Activated naive CD4-positive, alpha-beta T cell treated with anti-CD3 and anti-CD28 coated beads for 36 hours (primary cell): ENCODE results near the gene PYROXD2. TPM values are rescaled to one million over a fixed set of nuclear protein-coding genes. Genes with fewer than 3 reads are reported as not detected.

Experiments used
- CTCF ChIA-PET: fragments of 350-600 bp; sonication (Branson Sonifier 250); formaldehyde crosslinking; loops from one replicate; lab custom pipeline; 2021; ENCODE audit warnings: antibody characterized with exemption; lab: Charles Lee
- DNase-seq: peaks from one replicate; pipeline ENCODE4 v3.0.0-alpha.2; 2020
- H3K27ac Mint-ChIP-seq: one replicate; pipeline ENCODE4 v1.8.0; 2021; ENCODE audit warnings: mild to moderate bottlenecking, mixed read lengths
- H3K27me3 Mint-ChIP-seq: one replicate; pipeline ENCODE4 v1.8.0; 2021; ENCODE audit warnings: low read depth, mixed read lengths
- H3K36me3 Mint-ChIP-seq: one replicate; pipeline ENCODE4 v1.8.0; 2021; ENCODE audit warnings: low read depth, mixed read lengths
- H3K4me1 Mint-ChIP-seq: one replicate; pipeline ENCODE4 v1.8.0; 2021; ENCODE audit warnings: low read depth, mixed read lengths
- H3K4me3 Mint-ChIP-seq: one replicate; pipeline ENCODE4 v1.8.0; 2021; ENCODE audit warnings: mild to moderate bottlenecking, moderate library complexity, mixed read lengths
- H3K9me3 Mint-ChIP-seq: one replicate; pipeline ENCODE4 v1.8.0; 2021; ENCODE audit warnings: mixed read lengths
- intact Hi-C: fragments of 100-400 bp; cut with micrococcal nuclease; formaldehyde crosslinking; loops from one replicate; pipeline ENCODE4 v1.15.1; 2023
- total RNA-seq, 2 experiments: library from RNA; stranded (reverse); gene quantifications; one replicate each; pipeline ENCODE4 v1.2.3, GENCODE V29; 2021

Gene PYROXD2
- total RNA-seq: 1 to 10 TPM; 4.2 to 5.0 TPM

GRCh38 chr10:98414932-98415730, at the start of gene PYROXD2:
Gene PYROXD2 (minus strand): TSS chr10:98415182. CDS start chr10:98415135, 47 bp downstream.
- H3K27ac Mint-ChIP-seq: peak within 1 kb of the TSS; percentile 92
- peaks cover 9% of the 10 kb centered on the region for H3K36me3 Mint-ChIP-seq
- intact Hi-C loops: no loop called here
- no peaks in the 10 kb centered on the region for H3K27me3 Mint-ChIP-seq
- H3K4me3 Mint-ChIP-seq: peak within 1 kb of the TSS; percentile 89
- CTCF ChIA-PET: interaction anchor here (0.7 to 4.6 kb wide), 2 partner anchors 10 to 554 kb away, joined by 3 to 17 read pairs; no protein-coding TSS in a partner anchor
- DNase-seq: peak; percentile 72
- H3K9me3 Mint-ChIP-seq: no peaks in the 10 kb centered on the region
- peaks cover 16% of the 10 kb centered on the region for H3K4me1 Mint-ChIP-seq

GRCh38 chr10:98463976-98464754, 49.2 kb upstream of the PYROXD2 start:
- H3K9me3 Mint-ChIP-seq: no peaks in the 10 kb centered on the region
- CTCF ChIA-PET: no interaction called here
- intact Hi-C loops: no loop called here

GRCh38 chr10:98463016-98463415, 48.0 kb upstream of the PYROXD2 start:
- H3K36me3 Mint-ChIP-seq: no peaks in the 10 kb centered on the region
- H3K4me3 Mint-ChIP-seq: no peak overlapping the region
- no peaks in the 10 kb centered on the region for H3K9me3 Mint-ChIP-seq
- CTCF ChIA-PET: no interaction called here
- no peak for DNase-seq
- intact Hi-C loops: no loop called here
- peaks cover 13% of the 10 kb centered on the region for H3K27me3 Mint-ChIP-seq
- peaks cover 6% of the 10 kb centered on the region for H3K4me1 Mint-ChIP-seq
- no peak overlapping the region for H3K27ac Mint-ChIP-seq

More at GRCh38 chr10:98463976-98464754, 49.2 kb upstream of the PYROXD2 start:
- Mint-ChIP-seq H3K27ac (no peak overlapping the region), H3K27me3 (peaks cover 13% of the 10 kb centered on the region), H3K36me3 (no peaks in the 10 kb centered on the region), H3K4me3 (no peak overlapping the region), H3K4me1 (peaks cover 6% of the 10 kb centered on the region)
- no peak for DNase-seq

DNA sequence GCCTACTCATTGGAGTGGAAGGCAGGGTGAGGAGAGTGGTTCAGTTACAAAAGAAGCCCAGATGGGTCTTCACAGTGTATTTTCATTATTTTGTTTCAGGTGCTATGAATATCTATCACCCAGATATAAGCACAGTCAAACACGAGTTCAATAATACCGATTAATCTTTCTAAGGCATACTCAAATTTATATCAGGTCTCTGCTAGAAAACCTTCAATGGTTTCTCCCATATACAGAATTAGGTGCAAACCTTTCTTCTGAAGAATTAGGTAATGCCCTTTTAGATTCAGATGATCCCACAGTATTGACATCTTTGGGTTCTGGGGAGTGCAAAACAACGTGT, 46.5 kb upstream of the PYROXD2 start:
- CTCF ChIA-PET: no interaction called here
- no peak for DNase-seq
- intact Hi-C loops: no loop called here
- H3K27me3 Mint-ChIP-seq: peaks cover 21% of the 10 kb centered on the region
- H3K4me1 Mint-ChIP-seq: no peaks in the 10 kb centered on the region
- no peak overlapping the region for H3K4me3 Mint-ChIP-seq
- no peaks in the 10 kb centered on the region for H3K36me3 Mint-ChIP-seq
- no peak overlapping the region for H3K27ac Mint-ChIP-seq
- H3K9me3 Mint-ChIP-seq: no peaks in the 10 kb centered on the region

GRCh38 chr10:98460837-98461499, 46.0 kb upstream of the PYROXD2 start:
- Mint-ChIP-seq H3K4me3 (no peak overlapping the region), H3K9me3 (no peaks in the 10 kb centered on the region), H3K27me3 (peaks cover 21% of the 10 kb centered on the region), H3K4me1 (no peaks in the 10 kb centered on the region), H3K27ac (no peak overlapping the region), H3K36me3 (no peaks in the 10 kb centered on the region)
- intact Hi-C loops: no loop called here
- CTCF ChIA-PET: no interaction called here
- DNase-seq: no peak

DNA sequence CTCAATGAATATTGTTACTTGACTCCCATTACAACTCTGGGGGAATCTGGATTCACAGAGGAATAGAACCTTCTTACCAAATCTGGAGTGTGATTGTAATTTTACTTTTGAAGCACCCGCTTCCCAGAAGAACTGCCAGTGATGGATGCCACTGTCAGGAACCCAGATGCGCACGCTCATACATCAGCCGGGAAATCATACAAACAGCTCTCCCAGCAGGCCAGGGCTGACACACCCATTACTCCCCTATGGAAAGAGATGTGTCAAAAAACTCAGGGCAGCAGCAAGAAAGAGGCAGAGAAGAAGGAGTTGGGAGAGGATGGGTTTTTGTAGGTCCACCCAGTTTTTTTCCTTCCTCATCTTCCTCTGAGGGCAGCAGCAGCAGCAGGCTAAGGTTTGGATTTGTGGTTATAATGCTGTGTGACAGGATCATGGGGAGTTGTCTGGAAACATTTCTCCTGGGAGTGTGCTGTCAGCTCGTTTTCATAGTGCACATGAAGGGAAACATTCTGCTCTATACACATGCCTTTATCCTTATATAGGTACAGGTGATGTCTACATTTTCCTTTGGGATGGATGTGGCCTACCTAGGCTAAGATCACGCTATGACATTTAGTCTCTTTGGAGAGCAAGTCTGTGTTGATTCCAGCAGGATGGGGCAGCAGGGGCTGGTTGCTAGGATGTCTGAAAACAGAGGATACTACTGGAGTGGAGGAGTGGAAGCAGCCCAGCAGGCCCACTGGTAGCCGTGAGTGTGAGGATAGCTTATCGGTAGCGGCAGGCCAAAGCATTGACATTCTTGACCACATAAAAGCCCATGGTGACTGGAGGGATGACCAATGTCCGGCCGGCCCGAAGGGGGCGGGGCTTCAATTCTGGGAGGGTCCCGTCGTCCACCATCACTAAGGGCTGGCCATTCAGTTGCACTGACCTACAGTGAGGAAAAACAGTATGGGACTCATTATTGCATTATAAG, 44.1 kb upstream of the PYROXD2 start:
- no peak overlapping the region for H3K4me3 Mint-ChIP-seq
- H3K27ac Mint-ChIP-seq: no peak overlapping the region
- intact Hi-C loops: no loop called here
- DNase-seq: no peak
- H3K27me3 Mint-ChIP-seq: peaks cover 21% of the 10 kb centered on the region
- H3K36me3 Mint-ChIP-seq: no peaks in the 10 kb centered on the region
- no peaks in the 10 kb centered on the region for H3K9me3 Mint-ChIP-seq
- CTCF ChIA-PET: interaction anchor here (0.5 to 1.8 kb wide), 2 partner anchors 8 to 1595 kb away, joined by 3 to 5 read pairs; no protein-coding TSS in a partner anchor
- no peaks in the 10 kb centered on the region for H3K4me1 Mint-ChIP-seq

DNA sequence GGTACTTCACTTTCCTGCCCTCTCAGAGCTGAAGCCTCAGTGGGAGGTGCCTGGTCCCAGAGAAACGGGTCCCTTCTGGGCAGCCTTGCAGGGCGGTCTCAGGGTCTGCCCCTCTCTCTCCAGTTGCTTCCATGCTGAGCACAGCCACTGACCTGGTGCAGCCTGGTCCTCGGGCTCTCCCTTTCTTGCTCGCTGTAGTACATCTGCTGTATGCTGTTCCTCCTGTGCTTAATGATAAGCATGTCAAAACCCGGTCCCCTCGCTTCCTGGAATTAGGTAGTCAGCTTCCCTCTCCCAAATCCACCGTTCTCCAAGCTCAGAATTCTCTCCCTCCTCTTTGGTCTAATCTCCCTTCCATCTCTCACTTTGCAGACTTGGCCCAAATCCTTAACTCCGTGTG, 42.7 kb upstream of the PYROXD2 start:
- DNase-seq: no peak
- Mint-ChIP-seq H3K36me3 (no peaks in the 10 kb centered on the region), H3K27me3 (peaks cover 18% of the 10 kb centered on the region), H3K27ac (no peak overlapping the region), H3K4me1 (no peaks in the 10 kb centered on the region), H3K9me3 (no peaks in the 10 kb centered on the region), H3K4me3 (no peak overlapping the region)
- intact Hi-C loops: no loop called here
- CTCF ChIA-PET: interaction anchor here (1.8 kb wide), 1 partner anchor 9 kb away, joined by 5 read pairs; no protein-coding TSS in a partner anchor

DNA sequence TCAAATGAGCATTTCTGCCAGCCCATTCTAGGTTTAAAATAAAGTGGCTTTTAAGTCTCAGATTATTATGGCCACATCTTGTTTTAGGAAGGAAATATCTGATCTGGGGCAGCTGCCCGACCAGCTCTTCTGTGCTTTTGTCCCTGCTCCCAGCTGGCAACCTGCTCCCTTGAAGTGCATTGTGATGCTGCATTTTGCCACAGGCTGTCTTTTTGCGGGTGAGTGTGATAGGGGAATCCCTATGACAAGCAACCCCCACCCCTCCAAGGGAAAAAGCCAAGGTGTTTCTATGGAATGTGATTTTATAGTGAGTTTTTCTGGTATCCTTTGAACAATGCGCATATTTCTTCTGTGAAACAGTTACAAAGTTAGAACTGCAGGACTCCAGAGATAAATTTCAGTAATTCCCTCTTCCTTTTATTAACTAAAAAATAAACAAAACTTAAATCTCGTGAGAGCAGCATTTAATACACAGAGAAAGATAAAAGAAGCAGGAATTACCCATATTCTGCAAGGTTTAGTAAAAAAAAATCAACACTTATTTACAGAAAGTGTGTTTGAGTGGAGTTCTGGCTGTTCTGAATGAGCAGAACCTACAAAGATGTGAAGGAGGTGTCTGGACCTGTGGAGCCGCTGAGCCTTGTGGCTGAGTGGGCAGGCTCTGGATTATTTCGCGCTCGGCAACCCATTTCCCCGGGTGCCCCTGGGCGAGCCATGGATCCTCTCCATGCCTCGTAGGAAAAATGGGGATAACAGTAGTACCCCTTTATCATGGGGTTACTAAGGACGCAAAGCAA, 41.9 kb upstream of the PYROXD2 start:
- H3K4me1 Mint-ChIP-seq: no peaks in the 10 kb centered on the region
- no peak overlapping the region for H3K4me3 Mint-ChIP-seq
- intact Hi-C loops: no loop called here
- no peaks in the 10 kb centered on the region for H3K36me3 Mint-ChIP-seq
- H3K27me3 Mint-ChIP-seq: peaks cover 18% of the 10 kb centered on the region
- H3K27ac Mint-ChIP-seq: no peak overlapping the region
- DNase-seq: no peak
- CTCF ChIA-PET: interaction anchor here (1.3 kb wide), 1 partner anchor 10 kb away, joined by 4 read pairs; no protein-coding TSS in a partner anchor
- H3K9me3 Mint-ChIP-seq: no peaks in the 10 kb centered on the region

DNA sequence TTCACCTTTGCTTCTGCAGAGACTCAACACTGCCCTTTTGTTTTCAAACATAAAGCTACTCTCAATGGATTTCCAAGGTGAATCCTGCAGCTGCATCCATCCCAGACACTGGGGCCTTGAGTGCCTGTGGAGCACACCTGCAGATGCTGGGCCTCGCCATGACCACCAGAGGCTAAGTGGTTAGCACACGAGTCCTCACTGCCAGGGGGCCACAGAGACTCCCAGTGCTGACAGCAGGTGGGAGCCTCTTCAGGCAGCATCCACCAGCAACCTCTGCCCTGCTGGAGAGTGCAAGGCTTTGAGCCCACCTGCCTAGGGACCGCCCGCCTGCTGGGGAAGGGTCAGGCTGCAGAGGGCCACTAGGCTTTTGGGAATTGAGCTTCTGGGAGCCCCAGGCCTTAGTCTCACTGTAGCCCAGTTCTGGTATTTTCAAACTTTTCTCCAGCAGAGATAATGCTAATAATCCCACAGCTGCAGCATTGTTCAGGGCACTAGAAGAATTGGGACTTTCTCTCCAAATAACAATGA, 41.1 kb upstream of the PYROXD2 start:
- Mint-ChIP-seq H3K27ac (no peak overlapping the region), H3K36me3 (no peaks in the 10 kb centered on the region), H3K4me1 (no peaks in the 10 kb centered on the region), H3K9me3 (no peaks in the 10 kb centered on the region), H3K4me3 (no peak overlapping the region), H3K27me3 (peaks cover 18% of the 10 kb centered on the region)
- CTCF ChIA-PET: interaction anchor here (1.3 kb wide), 1 partner anchor 11 kb away, joined by 4 read pairs; no protein-coding TSS in a partner anchor
- no peak for DNase-seq
- intact Hi-C loops: no loop called here

DNA sequence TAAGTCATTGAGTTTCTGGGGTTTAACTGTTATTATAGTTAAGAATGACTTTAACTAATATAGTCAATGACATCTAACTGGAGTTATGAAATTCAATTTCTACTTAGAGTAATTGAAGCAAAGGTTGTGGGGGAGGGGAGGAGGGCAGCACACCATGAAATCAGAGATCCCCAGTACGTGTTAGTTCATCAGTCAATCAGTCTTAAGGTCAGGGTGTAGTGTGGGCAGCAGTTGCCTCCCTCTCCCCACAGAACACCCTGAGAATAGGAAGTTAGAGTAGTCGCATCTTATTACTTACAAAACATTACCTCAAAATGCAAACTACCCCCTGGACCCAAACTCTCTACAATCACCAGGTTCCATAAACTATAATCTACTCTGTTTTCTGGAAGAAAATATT, 38.7 kb upstream of the PYROXD2 start:
- intact Hi-C loops: no loop called here
- no peak overlapping the region for H3K27ac Mint-ChIP-seq
- no peaks in the 10 kb centered on the region for H3K36me3 Mint-ChIP-seq
- no peaks in the 10 kb centered on the region for H3K9me3 Mint-ChIP-seq
- H3K4me1 Mint-ChIP-seq: no peaks in the 10 kb centered on the region
- DNase-seq: no peak
- H3K4me3 Mint-ChIP-seq: no peak overlapping the region
- H3K27me3 Mint-ChIP-seq: peaks cover 21% of the 10 kb centered on the region
- CTCF ChIA-PET: no interaction called here

DNA sequence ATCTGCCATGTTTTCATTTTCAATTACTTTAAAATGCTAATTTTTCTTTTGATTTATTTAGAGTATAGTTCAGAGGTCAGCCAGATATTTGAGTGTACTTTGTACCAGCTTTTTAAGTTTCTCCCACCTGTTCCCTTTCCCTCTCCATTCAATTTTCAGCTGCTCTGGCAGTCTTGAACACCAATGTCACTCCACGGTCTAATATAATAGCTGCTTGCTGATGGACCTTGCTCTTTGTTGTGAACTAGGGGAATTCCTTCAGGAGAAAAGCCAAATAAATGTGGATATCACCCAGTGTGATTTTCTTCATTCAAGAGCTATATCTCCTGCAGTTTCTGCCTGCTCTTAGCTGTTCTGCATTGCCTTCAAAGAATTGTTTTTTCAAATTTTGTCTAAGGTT, 35.6 kb upstream of the PYROXD2 start:
- no peak for DNase-seq

More for the DNA sequence above, 35.6 kb upstream of the PYROXD2 start:
- Mint-ChIP-seq H3K4me3 (no peak overlapping the region), H3K27ac (no peak overlapping the region), H3K36me3 (no peaks in the 10 kb centered on the region), H3K4me1 (peaks cover 7% of the 10 kb centered on the region), H3K9me3 (no peaks in the 10 kb centered on the region), H3K27me3 (peaks cover 9% of the 10 kb centered on the region)
- CTCF ChIA-PET: no interaction called here
- intact Hi-C loops: no loop called here
